Endothelial cell of umbilical vein (primary cell): Measurements from ENCODE around the gene CPNE7. TPM values are rescaled to one million over a fixed set of nuclear protein-coding genes. Genes with fewer than 3 reads are reported as not detected.

ENCODE experiments used
- BruUV-seq: library from RNA; stranded (reverse); fragments of 400-500 nt; replicated peaks from 2 replicates; lab custom pipeline; 2021; lab: Mats Ljungman, UMichigan
- CTCF ChIA-PET: fragments of 300-600, 350-600 bp; sonication (Branson Sonifier 250); formaldehyde crosslinking; loops from one replicate; lab custom pipeline; 2021; ENCODE audit warnings: antibody characterized with exemption, inconsistent platforms; lab: Charles Lee
- POLR2A ChIA-PET: fragments of 300-600, 350-600 bp; sonication (Branson Sonifier 250); formaldehyde crosslinking; loops from one replicate; lab custom pipeline; 2021; ENCODE audit warnings: antibody characterized with exemption, inconsistent platforms; lab: Charles Lee
- DNase-seq: peaks from one replicate; pipeline ENCODE4 v3.0.0-alpha.2; 2011; ENCODE audit warnings: low read depth, low spot score
- FAIRE-seq: peaks from 2 replicates; lab custom pipeline; 2011; peaks lifted over from hg19 to GRCh38; lab: Jason Lieb, UNC
- H2AFZ ChIP-seq: 2 replicates; pipeline ENCODE4 v1.6.0; 2012; ENCODE audit warnings: low read depth, low read length, control low read depth, inconsistent platforms
- H3K27ac ChIP-seq: 2 replicates; pipeline ENCODE4 v1.5.1; 2011; ENCODE audit warnings: low read depth, mild to moderate bottlenecking, control low read depth, low read length, moderate library complexity; ENCODE audit not compliant: insufficient read depth
- H3K27me3 ChIP-seq, 2 experiments: 2 replicates each; pipeline versions ENCODE4 v1.6.0 to v1.6.1; 2011; ENCODE audit warnings: low read length in 2 of 2, mixed read lengths in 1 of 2; ENCODE audit not compliant: control insufficient read depth in 2 of 2, insufficient read depth in 2 of 2
- H3K36me3 ChIP-seq, 2 experiments: 2 replicates in 1 of 2; 3 replicates in 1 of 2; pipeline ENCODE4 v1.5.1; 2011; ENCODE audit warnings: low read length in 2 of 2, mild to moderate bottlenecking in 1 of 2, moderate library complexity in 1 of 2; ENCODE audit not compliant: control insufficient read depth in 2 of 2, insufficient read depth in 2 of 2; ENCODE audit errors: extremely low read depth in 1 of 2
- H3K4me1 ChIP-seq: 3 replicates; pipeline ENCODE4 v1.5.1; 2011; ENCODE audit warnings: mild to moderate bottlenecking, low read length; ENCODE audit not compliant: control insufficient read depth, insufficient read depth; ENCODE audit errors: extremely low read depth
- H3K4me2 ChIP-seq: 2 replicates; pipeline ENCODE4 v1.6.1; 2011; ENCODE audit warnings: low read length, control low read depth, mixed read lengths; ENCODE audit not compliant: insufficient read depth
- H3K4me3 ChIP-seq, 3 experiments: fragments of 200-600 bp in 1 of 3; sonication (generic), shearing (Covaris generic) in 1 of 3; replicated peaks in 1 of 3; 2 replicates each; pipeline ENCODE4 v1.5.1; 2011 to 2016; ENCODE audit warnings: control low read depth in 3 of 3, low read length in 3 of 3, mild to moderate bottlenecking in 2 of 3, inconsistent platforms in 1 of 3, low read depth in 1 of 3, moderate library complexity in 1 of 3; ENCODE audit not compliant: insufficient read depth in 1 of 3
- H3K79me2 ChIP-seq: 2 replicates; pipeline ENCODE4 v1.6.0; 2012; ENCODE audit warnings: low read length, inconsistent platforms; ENCODE audit not compliant: control insufficient read depth, insufficient read depth
- H3K9ac ChIP-seq: replicated peaks from 2 replicates; pipeline ENCODE3; 2011; ENCODE audit warnings: low read length, control low read depth; ENCODE audit not compliant: insufficient read depth; ENCODE audit errors: extremely low read depth
- H3K9me1 ChIP-seq: replicated peaks from 3 replicates; pipeline ENCODE4 v1.6.0; 2011; ENCODE audit warnings: mild to moderate bottlenecking, low read length; ENCODE audit not compliant: control insufficient read depth, insufficient read depth; ENCODE audit errors: extremely low read depth
- H3K9me3 ChIP-seq: replicated peaks from 2 replicates; pipeline ENCODE4 v1.5.1; 2012; ENCODE audit warnings: low read length, inconsistent platforms; ENCODE audit not compliant: control insufficient read depth, insufficient read depth
- H4K20me1 ChIP-seq: replicated peaks from 2 replicates; pipeline ENCODE3; 2011; ENCODE audit warnings: mild to moderate bottlenecking, low read length; ENCODE audit not compliant: control insufficient read depth, insufficient read depth; ENCODE audit errors: extremely low read depth
- CTCF ChIP-seq, 2 donors: IDR thresholded peaks; 1 replicate in 1 of 2; 2 replicates in 1 of 2; pipeline ENCODE4 v1.5.1; 2011; ENCODE audit warnings: low read length in 2 of 2, mild to moderate bottlenecking in 2 of 2, moderate library complexity in 2 of 2, control low read depth in 1 of 2, inconsistent platforms in 1 of 2, low read depth in 1 of 2; ENCODE audit not compliant: insufficient read depth in 1 of 2; ENCODE audit errors: extremely low read depth in 1 of 2
- EZH2 ChIP-seq: IDR thresholded peaks from 2 replicates; pipeline ENCODE4 v1.6.1; 2012; ENCODE audit warnings: borderline replicate concordance, low read depth, mild to moderate bottlenecking, moderate library complexity, low read length, inconsistent platforms; ENCODE audit not compliant: severe bottlenecking
- FOS ChIP-seq: IDR thresholded peaks from 2 replicates; pipeline ENCODE4 v1.6.1; 2011; ENCODE audit warnings: mild to moderate bottlenecking, low read length, moderate library complexity, borderline replicate concordance; ENCODE audit not compliant: insufficient read depth
- GATA2 ChIP-seq: IDR thresholded peaks from 2 replicates; pipeline ENCODE4 v1.7.0; 2011; ENCODE audit warnings: low read depth, mild to moderate bottlenecking, moderate library complexity, mixed read lengths, low read length; ENCODE audit not compliant: insufficient read length, insufficient read depth
- JUN ChIP-seq: IDR thresholded peaks from 2 replicates; pipeline ENCODE4 v1.6.1; 2011; ENCODE audit warnings: borderline replicate concordance, low read depth; ENCODE audit not compliant: insufficient read length, insufficient read depth
- MAX ChIP-seq: IDR thresholded peaks from 2 replicates; pipeline ENCODE4 v1.6.1; 2011; ENCODE audit not compliant: insufficient read depth, insufficient read length
- MYC ChIP-seq: IDR thresholded peaks from one replicate; pipeline ENCODE4 v1.6.1; 2011; ENCODE audit warnings: mild to moderate bottlenecking, low read depth, low read length
- POLR2A ChIP-seq: IDR thresholded peaks from 2 replicates; pipeline ENCODE4 v1.6.1; 2012; ENCODE audit warnings: low read depth, mild to moderate bottlenecking, control low read depth, low read length
- POLR2AphosphoS5 ChIP-seq: IDR thresholded peaks from 2 replicates; pipeline ENCODE4 v1.6.1; 2012; ENCODE audit warnings: low read depth, mild to moderate bottlenecking, control low read depth, low read length, moderate library complexity; ENCODE audit not compliant: insufficient read depth
- dilution Hi-C: fragments of 300-500 bp; cut with MboI; formaldehyde crosslinking; loops from one replicate; pipeline ENCODE4 v1.15.0; 2019; ENCODE audit warnings: low sequenced_read_pairs; ENCODE audit not compliant: extremely low pct_ligation_motif_present
- intact Hi-C: fragments of 100-400 bp; cut with micrococcal nuclease; formaldehyde crosslinking; loops from one replicate; pipeline ENCODE4 v1.10.0; 2022
- polyA plus RNA-seq, 4 experiments: library from polyadenylated mRNA; depleted of rRNA in 3 of 4; stranded (reverse) in 3 of 4; unstranded in 1 of 4; fragments of >200 nt; gene quantifications; 2 replicates each; pipeline versions ENCODE4 v1.2.1 to v1.2.3, GENCODE V29; 2011 to 2012; ENCODE audit warnings: missing spikeins in 1 of 4
- total RNA-seq: library from RNA; stranded (reverse); gene quantifications from 2 replicates; pipeline ENCODE4 v1.2.3, GENCODE V29; 2021

The CPNE7 gene
- total and polyA plus RNA-seq, 2 donors (not counting 3 experiments of a cell fraction or from before 2014, with no cell fraction given), result 2.0 to 5.9 TPM

DNA sequence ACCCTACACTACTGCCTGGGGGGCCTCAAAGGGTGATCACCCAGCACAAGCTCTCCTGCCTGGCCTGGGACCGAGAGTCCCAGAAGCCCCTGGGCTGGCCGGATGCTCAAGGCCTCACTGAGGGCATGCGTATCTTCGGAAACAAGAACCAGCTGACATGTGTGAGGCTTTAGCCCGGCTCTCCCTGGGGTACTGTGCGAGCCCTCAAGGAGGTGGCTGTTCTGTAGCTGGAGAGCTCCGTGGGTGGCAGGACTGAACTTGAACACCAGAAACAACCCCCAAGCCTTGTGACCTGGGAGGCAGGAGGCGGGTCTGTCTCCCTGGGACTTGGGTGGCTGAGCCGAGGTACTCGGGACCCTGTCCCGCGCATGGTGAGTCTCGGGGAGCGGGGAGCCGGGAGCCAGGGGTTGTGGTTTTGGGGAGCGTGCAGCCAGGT, 44.9 kb downstream of the CPNE7 start:
- FAIRE-seq, result no peak
- CTCF ChIA-PET, result no interaction called here
- BruUV-seq, result no TSS peak

More for the DNA sequence above, 44.9 kb downstream of the CPNE7 start:
- Histone ChIP-seq H3K36me3 (no peaks in the 10 kb centered on the region), H3K79me2 (no peaks in the 10 kb centered on the region), H3K9me3 (no peaks in the 10 kb centered on the region), H4K20me1 (no peaks in the 10 kb centered on the region), H3K27ac (no peak overlapping the region), H3K9me1 (no peaks in the 10 kb centered on the region), H3K9ac (no peak overlapping the region), H3K4me1 (peaks cover 14% of the 10 kb centered on the region), H2AFZ (no peak overlapping the region), H3K4me2 (no peak overlapping the region), H3K4me3 (no peak overlapping the region), H3K27me3 (peaks cover 0 to 5% of the 10 kb centered on the region in 2 experiments)
- TF ChIP-seq FOS (no peak), GATA2 (no peak), JUN (no peak), EZH2 (no peak), MYC (no peak), POLR2A (no peak), MAX (no peak), CTCF (IDR thresholded peaks at IDR 0.05; ENCODE audit: extremely low read depth in 1 of 2, insufficient read depth in 1 of 2, low read depth in 1 of 2, low read length in 2 of 2) (no peak), POLR2AphosphoS5 (no peak)
- intact Hi-C loops (loop anchor here (5.0 kb wide), 1 partner anchor 38 kb away; no protein-coding TSS in a partner anchor), dilution Hi-C loops (no loop called here)
- POLR2A ChIA-PET, result no interaction called here
- DNase-seq, result no peak
